Activated T-helper 17 cell treated with anti-CD3 and anti-CD28 coated beads, Interleukin-2, amount 50 U/mL, for 72 hours (primary cell): ENCODE data around the gene SLC18A3. TPM values are rescaled to one million over a fixed set of nuclear protein-coding genes. Genes with fewer than 3 reads are reported as not detected.

ENCODE experiments used
- ATAC-seq: fragments of 150-1000 bp; cut with Tn5 transposase; replicated peaks from 2 replicates; pipeline ENCODE4 v1.10.0; 2021; ENCODE audit warnings: mild to moderate bottlenecking, moderate library complexity
- H3K27ac Mint-ChIP-seq: one replicate; pipeline ENCODE4 v1.8.0; 2022; ENCODE audit warnings: mixed read lengths
- H3K27me3 Mint-ChIP-seq: one replicate; pipeline ENCODE4 v1.8.0; 2022; ENCODE audit warnings: mixed read lengths
- H3K36me3 Mint-ChIP-seq: one replicate; pipeline ENCODE4 v1.8.0; 2022; ENCODE audit warnings: low read depth, mild to moderate bottlenecking, mixed read lengths
- H3K4me1 Mint-ChIP-seq: one replicate; pipeline ENCODE4 v1.8.0; 2022; ENCODE audit warnings: mixed read lengths
- H3K4me3 Mint-ChIP-seq: one replicate; pipeline ENCODE4 v1.8.0; 2022; ENCODE audit warnings: mild to moderate bottlenecking, mixed read lengths
- H3K9me3 Mint-ChIP-seq: one replicate; pipeline ENCODE4 v1.8.0; 2022; ENCODE audit warnings: mixed read lengths
- total RNA-seq, 2 donors: library from RNA; stranded (reverse); gene quantifications; one replicate each; pipeline ENCODE4 v1.2.3, GENCODE V29; 2022

SLC18A3 gene
- total RNA-seq, 2 donors from 2014 or later, result not detected

DNA sequence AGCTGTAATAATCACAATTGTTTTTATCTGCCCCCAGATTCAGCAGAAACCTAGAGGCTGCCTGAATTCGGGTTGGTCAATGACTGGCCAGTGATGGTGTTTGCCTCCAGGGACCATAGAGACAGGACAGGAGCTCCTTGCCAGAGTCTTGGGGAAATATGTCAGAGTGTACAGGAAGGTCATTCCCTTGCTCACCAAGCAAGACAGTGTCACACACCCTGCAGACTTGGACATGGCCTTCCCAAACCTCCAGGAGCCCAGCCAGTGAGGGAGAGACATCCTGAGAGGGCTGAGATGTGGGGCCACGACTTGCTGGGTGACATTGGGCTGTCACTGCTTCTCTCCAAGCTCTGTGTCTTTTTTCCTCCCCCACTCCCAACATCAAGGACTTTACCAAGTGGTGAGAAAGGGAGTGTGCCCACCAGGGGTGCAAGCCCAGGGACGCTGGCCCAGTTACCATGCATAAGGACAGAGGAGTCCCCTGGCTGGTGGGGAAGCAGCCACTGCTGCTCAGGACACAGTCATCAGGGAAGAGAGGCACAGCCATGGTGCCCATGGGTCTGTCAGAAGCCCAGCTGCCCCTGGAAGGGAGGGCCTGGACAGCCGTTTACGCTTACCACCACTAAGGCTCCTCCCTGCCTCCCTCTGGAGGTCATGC lies 44.1 kb downstream of the SLC18A3 start:
- ATAC-seq, result no peak
- peaks cover 10% of the 10 kb centered on the region for H3K27me3 Mint-ChIP-seq
- H3K4me3 Mint-ChIP-seq, result no peak overlapping the region
- H3K36me3 Mint-ChIP-seq, result no peaks in the 10 kb centered on the region
- H3K9me3 Mint-ChIP-seq, result peaks cover 5% of the 10 kb centered on the region
- H3K4me1 Mint-ChIP-seq, result no peaks in the 10 kb centered on the region
- H3K27ac Mint-ChIP-seq, result no peak overlapping the region

DNA sequence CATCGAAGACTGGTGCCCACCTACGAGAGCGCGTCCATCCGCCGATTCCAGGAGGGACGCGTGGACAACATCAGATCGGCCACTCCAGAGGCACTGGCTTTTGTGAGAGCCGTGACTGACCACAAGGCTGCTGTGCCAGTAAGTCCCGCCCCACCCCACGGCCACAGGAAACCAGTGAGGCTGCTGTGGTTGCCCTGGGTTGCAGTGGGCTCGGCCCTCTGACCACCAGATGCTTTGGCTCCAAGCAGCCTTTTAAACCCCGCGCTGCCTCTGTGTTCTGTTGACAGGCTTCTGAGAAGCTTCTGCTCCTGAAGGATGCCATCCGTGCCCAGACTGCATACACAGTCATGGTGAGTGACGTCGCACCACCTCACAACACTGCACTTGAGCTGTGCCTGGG lies 45.0 kb downstream of the SLC18A3 start:
- Mint-ChIP-seq H3K27me3 (peaks cover 10% of the 10 kb centered on the region), H3K27ac (no peak overlapping the region), H3K9me3 (peaks cover 10% of the 10 kb centered on the region), H3K36me3 (no peaks in the 10 kb centered on the region), H3K4me1 (no peaks in the 10 kb centered on the region), H3K4me3 (no peak overlapping the region)
- ATAC-seq, result no peak

DNA sequence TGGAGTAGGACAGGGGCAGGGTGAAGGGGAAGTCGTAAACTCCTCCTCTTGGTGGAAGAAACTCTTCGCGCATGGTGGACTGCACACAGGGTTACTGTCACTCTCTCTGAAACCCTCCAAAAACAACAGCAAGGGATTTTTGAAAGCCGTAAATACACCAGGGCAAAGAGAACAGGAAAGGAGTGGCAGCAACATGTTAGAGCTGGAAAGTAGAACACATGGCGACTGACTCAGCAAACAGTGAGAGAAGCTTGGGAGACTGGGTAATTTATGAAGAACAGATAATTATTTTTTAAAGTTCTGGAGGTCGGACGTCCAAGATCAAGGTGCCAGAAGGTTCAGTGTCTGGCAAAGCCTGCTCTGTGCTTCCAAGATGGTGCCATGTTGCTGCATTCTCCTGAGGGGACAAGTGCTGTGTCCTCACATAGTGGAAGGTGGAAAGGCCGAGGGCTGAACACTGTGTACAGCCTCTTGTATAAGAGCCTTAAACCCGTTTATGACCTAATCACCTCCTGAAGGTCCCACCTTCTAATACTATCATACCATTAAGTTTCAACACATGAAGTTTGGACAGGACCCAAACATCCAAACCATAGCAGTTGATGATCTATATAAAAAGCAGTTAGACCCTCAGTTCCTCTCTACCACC lies 46.9 kb downstream of the SLC18A3 start:
- no peak overlapping the region for H3K4me3 Mint-ChIP-seq
- H3K27me3 Mint-ChIP-seq, result peaks cover 8% of the 10 kb centered on the region
- no peaks in the 10 kb centered on the region for H3K36me3 Mint-ChIP-seq
- H3K4me1 Mint-ChIP-seq, result no peaks in the 10 kb centered on the region
- peaks cover 10% of the 10 kb centered on the region for H3K9me3 Mint-ChIP-seq
- ATAC-seq, result no peak
- no peak overlapping the region for H3K27ac Mint-ChIP-seq

DNA sequence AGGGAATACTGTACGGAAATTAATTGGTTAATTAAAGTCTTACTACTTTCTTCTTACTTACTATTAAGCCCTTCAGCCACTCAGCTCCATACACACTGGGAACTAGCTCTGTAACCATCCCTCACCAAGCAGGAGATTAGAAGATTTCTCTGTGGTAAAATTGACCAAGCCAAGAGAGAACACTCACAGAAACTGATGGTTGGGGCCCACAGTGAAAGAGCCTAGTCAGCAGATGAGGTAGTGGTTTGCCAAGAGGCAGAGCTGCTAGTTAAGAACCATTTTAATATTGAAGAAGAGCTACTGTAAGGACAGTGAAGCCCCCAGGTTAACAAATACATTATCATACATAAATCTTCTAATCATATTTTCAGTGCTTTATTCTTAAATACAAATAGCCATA lies 47.5 kb downstream of the SLC18A3 start:
- no peak overlapping the region for H3K4me3 Mint-ChIP-seq
- H3K9me3 Mint-ChIP-seq, result peaks cover 10% of the 10 kb centered on the region
- no peaks in the 10 kb centered on the region for H3K36me3 Mint-ChIP-seq
- peaks cover 7% of the 10 kb centered on the region for H3K27me3 Mint-ChIP-seq
- no peaks in the 10 kb centered on the region for H3K4me1 Mint-ChIP-seq
- ATAC-seq, result no peak
- H3K27ac Mint-ChIP-seq, result no peak overlapping the region

DNA sequence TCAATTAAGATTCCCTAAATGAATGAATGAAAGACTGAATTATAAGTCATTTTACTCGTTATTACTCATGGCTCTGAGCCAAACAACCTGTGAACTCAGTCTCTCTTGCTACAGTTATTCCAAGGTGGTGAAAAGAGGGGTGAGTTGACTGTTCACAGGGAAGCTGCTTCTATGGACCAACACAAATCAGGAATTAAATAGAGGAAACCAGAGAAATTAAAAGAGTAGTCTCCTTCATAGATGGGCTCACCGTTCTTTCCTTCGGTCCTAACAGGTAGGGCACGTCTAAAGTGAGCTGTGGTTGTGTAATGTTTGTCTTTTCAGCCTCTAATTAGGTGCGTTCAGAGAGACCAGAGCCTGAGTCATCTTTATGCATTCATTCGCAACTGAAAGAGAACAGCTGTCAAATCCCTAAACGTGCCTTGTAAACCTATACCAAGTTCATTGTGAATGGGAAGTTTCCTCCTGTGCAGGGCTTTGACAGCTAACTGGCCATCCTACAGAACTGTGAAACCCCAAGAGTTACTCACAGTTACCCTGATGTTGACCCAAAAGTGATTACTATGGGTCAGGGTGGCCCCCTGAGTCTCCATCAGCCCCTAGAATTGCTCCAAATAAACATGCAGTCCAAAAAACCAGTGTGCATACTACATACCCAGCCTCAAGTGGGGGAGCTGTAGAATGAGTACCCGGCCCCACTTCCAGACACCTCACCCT lies 51.2 kb downstream of the SLC18A3 start:
- H3K27ac Mint-ChIP-seq, result no peak overlapping the region
- peaks cover 10% of the 10 kb centered on the region for H3K9me3 Mint-ChIP-seq
- no peak overlapping the region for H3K4me3 Mint-ChIP-seq
- no peaks in the 10 kb centered on the region for H3K4me1 Mint-ChIP-seq
- ATAC-seq, result no peak
- H3K27me3 Mint-ChIP-seq, result peaks cover 3% of the 10 kb centered on the region
- H3K36me3 Mint-ChIP-seq, result no peaks in the 10 kb centered on the region

Other genes starting within 250 kb of the SLC18A3 start
- not detected for gene DRGX, start 214.2 kb upstream of the SLC18A3 start, total RNA-seq
- gene ERCC6, start 71.2 kb upstream of the SLC18A3 start, total RNA-seq, result 10 to 100 TPM; 26.6 to 57.1 TPM
- gene CHAT, start 3.7 kb downstream of the SLC18A3 start, total RNA-seq, result not detected
- not detected for gene C10orf53, start 69.3 kb downstream of the SLC18A3 start, total RNA-seq
- 1 to 10 TPM in 1 of 2 donors, under 1 TPM in 1; 0.21 to 1.6 TPM for gene OGDHL, start 152.0 kb downstream of the SLC18A3 start, total RNA-seq